Measurements from ENCODE around the gene ABHD16B.

ABHD16B gene

DNA sequence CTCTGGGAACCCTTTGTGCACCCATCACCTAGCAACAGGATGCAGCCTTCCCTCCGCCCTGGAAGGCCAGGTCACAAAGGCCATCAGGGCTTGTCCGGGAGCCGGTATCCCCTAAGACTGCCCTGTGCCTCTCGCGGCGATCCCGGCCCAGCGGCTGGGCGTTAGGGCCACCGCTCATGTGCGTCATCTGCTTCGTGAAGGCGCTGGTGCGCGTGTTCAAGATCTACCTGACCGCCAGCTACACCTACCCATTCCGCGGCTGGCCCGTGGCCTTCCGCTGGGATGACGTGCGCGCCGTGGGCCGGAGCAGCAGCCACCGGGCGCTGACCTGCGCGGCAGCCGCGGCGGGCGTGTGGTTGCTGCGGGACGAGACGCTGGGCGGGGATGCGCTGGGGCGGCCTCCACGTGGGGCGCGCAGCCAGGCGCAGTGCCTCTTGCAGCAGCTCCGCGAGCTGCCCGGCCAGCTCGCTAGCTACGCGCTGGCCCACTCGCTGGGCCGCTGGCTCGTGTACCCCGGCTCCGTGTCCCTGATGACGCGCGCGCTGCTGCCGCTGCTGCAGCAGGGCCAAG lies at the start of gene ABHD16B:
ABHD16B (plus strand) TSS at position 134 of the 570 bp plus-strand sequence; CDS start at position 177, 43 bp downstream.
- DNase-seq: no peak

DNA sequence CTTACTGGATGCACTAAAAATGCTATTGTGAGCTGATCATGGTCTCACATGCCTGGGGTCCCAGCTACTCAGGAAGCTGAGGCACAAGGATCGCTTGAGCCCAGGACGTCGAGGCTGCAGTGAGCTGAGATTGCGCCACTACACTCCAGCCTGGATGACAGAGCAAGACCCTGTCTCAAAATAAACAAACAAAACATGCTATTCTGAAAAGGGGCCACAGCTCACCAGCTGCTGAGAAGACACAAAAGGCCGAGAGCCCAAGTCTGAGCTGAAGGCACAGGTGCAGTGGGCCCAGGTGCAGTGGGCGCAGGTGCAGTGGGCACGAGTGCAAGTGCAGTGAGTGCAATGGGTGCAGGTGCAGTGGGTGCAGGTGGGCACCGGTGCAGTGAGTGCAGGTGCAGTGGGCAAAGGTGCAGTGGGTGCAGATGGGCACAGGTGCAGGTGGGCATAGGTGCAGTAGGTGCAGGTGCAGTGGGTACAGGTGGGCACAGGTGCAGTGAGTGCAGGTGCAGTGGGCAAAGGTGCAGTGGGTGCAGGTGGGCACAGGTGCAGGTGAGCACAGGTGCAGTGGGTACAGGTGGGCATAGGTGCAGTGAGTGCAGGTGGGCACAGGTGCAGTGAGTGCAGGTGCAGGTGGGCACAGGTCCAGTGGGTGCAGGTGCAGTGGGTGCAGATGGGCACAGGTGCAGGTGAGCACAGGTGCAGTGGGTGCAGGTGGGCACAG lies 46.2 kb upstream of the ABHD16B start:
- DNase-seq: no peak

DNA sequence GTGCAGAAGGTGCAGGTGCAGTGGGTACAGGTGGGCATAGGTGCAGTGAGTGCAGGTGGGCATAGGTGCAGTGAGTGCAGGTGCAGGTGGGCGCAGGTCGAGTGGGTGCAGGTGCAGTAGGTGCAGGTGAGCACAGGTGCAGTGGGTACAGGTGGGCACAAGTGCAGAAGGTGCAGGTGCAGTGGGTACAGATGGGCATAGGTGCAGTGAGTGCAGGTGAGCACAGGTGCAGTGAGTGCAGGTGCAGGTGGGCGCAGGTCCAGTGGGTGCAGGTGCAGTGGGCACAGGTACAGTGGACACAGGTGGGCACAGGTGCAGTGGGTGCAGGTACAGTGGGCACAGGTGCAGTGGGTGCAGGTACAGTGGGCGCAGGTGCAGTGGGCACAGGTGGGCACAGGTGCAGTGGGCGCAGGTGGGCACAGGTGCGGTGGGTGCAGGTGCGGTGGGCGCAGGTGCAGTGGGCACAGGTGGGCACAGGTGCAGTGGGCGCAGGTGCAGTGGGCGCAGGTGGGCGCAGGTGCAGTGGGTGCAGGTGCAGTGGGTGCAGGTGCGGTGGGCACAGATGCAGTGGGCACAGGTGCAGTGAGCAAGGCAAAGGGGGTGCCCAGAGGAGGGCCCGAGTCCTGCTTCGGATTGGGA lies 45.6 kb upstream of the ABHD16B start:
- no peak for DNase-seq

DNA sequence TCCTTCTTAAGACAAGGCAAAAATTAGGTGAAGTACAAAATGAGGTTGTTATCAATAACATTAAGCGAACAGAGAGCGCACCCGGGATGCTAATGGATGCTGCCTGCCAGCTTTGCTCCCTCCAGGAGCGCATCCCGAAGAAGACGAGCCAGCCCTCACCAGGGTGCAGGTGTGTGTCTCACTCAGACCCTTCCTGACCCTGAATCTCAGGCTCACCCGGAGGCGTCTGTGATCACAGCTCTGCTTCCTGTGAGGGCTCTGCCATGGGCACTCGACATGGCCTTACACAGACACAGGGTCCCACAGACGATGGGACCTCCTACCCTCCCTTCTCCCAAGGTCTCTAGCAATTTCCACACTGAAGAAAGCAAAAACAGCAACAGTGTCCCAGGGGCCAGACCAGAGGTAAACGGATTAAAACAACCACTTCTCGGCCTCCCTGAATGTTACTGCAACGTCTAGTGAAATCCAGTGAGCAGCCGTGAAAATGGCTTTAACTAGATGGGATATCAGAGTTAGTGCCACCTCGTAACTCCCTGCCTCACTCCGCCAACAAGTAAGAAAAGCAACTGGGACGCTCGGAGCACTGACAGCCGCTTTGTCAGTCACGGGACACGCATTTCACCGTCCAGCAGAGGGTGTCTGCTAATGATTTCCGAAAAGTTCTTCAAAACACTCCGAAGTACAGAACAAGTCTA lies 41.9 kb upstream of the ABHD16B start:
- no peak for DNase-seq

DNA sequence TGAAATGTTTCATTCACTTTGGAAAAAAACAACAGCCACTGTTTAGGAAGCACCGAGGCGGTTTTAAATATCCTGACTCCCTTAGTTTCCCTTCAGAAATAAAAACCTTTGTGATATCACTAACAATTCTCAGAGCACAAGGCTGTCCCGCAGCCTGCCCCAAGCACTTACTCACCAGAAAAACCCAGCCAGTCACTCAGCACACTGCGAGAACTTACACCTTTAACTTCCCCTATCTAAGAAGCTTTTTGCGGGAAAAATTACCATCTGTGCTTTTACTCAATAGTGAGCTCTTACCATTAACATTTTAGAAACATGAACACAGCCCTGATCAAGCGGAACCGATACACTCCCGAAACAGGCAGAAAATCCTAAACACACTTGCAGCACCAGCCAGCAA lies 39.5 kb upstream of the ABHD16B start:
- no peak for DNase-seq

DNA sequence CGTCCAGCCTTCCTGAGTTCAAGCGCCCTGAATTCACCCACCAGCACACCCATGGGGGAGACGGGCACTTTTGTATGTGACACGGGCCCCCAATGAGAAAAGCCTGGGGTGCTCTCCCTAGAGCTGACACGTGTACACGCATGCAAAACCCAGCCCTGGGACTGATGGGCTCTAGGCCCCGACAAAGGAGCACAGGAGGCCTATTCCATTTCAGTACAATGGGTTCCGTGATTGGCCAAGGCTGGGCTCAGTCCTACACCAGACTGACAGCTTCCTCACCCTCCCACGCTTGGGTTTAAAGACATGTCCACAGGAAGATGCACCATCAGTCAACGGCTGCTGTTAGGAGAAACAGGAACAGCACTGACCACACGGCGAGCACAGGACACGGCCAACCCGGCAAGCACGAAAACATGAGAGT lies 39.0 kb upstream of the ABHD16B start:
- DNase-seq: no peak

DNA sequence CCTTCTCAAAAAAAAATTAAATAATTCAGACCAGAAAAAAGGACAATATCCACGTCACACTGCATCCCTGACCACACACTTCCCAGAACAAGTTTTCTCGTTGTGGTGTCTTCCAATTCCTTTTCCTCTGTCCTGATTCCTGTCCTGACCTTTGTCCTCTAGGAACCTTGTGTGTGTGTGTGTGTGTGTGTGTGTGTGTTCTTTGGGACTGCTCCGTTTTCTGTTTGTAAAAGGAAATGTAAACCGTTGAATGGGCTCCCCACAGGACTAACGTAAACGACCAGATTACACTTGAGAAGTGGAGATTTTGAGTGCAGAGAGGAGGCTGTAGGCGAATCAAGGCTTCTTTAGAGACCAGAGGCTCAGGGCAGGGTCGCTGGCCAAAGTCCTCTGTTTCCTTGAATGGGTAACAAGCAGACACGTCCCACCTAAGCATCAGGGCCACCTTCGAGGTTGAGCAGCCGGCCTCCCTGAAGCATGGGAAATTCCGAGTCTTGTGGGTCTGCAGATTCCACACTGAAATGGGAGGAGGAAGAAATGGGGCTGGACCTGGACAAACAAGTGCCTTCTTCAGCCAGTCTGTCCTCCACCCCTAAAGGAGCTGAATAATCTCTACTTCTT lies 37.5 kb upstream of the ABHD16B start:
- no peak for DNase-seq

DNA sequence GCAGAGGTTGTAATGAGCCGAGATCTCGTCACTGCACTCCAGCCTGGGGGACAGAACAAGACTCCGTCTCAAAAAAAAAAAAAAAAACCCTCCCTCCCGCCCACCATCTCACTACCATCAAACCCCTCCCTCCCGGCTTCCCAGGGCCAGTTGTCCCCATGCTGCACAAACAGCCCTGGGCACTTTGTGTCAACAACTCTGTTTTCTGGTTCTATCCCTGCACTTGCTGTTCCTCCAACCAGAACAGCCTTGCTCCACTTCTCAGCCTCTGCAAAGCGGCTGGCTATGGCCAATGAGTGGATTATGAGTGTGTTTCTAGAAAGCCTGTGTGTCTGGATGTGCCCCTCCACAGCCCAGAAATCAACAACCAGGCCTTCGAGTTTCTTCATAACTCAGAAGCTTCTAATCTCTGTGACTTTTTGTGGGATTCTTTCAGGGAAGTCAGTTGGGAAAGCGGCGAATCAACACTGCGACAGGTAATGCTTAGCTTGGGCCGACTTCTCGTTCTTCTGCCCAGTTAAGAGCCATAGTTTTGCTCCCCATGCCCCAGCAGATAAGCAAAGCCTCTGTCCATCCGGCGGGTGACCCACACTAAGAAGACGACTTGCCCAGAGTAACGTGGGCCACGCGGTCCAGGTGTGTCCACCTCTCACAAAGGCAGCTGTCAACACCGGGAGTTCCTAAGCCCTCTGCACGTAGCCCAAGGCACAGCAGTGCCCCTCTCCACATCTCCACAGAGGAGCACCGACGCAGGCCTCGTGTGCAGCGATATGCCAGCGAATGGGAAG lies 35.8 kb upstream of the ABHD16B start:
- DNase-seq: no peak

DNA sequence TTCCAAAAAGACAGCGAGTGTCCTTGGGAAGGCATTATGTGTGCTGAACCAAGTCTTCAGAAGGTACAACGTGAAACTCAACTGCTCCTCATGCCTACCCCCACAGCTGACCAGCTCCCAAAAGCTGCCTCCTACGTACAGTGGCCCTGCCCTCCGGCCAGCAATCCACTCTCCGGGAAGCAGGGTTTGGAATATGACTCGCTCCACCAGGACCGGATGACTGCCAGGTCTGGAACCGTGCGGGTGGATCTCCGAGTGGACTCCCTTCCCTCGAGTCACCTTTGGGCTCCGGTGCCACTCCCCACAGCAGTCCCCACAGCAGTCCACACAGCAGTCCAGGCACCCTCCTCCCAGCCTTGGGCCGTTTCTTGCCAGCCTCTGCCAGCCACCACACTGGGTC lies 34.5 kb upstream of the ABHD16B start:
- no peak for DNase-seq

DNA sequence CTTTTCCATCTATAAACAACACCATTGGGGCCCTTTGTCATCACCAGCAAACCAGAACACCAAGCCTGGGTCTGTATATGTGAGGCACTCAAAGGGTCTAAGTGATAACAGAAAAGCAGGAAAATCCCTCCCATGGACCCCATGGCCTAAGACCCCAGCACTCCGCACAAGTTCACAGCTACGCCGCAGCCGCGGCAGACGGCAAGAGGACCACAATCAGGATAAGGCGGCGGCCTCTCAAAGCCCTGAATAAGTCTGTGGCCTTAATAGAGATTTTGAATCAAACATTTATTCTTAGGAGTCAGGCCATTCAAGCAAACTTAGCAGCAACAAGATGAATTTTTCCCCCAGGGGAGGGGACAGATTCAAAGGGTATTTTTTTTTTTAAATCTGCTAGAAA lies 33.2 kb upstream of the ABHD16B start:
- no peak for DNase-seq

DNA sequence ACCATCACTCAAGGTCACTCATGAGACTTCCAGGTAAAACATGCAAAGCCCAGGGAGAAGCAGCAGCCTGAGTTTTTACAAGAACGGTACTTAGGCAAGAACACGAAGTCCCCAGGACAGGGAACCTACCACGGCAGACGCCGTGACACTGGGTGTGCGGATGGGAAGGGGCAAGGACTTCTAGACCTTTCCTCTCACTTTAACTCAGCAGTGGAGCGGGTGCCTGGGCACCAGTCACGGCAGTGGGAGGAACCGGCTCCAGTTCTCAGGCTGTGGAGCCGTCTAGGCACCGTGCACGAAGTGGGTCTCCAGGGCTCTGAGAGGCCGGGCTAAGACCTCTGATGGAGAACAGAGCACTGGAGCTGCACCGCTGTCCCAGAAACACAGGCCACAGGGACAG lies 32.8 kb upstream of the ABHD16B start:
- DNase-seq: no peak

DNA sequence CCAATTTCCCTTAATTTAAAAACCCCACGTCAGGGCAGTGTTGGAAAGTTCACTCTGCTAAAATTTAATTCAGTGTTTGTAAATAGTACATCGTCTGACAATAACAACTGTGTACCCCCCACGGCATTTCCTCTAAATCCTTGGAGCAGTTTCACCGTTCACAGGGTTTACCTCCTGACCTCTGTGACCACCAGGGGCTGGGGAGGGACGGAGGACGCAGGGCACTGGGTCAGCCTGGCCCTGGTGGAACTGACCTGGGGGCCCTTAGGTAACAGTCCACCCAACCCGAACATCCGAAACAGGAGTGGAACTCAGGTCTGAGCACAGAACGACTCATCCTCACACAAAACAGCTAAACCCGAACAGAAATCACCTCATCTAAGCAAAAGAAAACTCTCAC lies 32.3 kb upstream of the ABHD16B start:
- no peak for DNase-seq

DNA sequence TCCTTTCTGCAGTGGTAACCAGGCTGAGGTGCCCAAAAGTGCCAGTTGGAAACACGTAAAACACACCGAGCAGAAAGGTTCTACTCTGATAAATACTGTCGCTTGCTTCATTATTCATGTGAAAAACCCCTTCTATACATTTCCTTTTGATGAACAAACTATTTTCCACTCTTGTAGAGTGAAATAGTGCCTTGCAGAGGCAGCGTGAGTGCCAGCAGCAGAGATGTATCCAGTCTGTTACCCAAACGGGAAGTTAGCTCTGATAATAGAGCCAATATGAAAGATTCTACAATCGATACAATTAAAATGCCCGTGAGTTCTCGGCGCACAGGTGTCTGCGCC lies 31.7 kb upstream of the ABHD16B start:
- DNase-seq: no peak

DNA sequence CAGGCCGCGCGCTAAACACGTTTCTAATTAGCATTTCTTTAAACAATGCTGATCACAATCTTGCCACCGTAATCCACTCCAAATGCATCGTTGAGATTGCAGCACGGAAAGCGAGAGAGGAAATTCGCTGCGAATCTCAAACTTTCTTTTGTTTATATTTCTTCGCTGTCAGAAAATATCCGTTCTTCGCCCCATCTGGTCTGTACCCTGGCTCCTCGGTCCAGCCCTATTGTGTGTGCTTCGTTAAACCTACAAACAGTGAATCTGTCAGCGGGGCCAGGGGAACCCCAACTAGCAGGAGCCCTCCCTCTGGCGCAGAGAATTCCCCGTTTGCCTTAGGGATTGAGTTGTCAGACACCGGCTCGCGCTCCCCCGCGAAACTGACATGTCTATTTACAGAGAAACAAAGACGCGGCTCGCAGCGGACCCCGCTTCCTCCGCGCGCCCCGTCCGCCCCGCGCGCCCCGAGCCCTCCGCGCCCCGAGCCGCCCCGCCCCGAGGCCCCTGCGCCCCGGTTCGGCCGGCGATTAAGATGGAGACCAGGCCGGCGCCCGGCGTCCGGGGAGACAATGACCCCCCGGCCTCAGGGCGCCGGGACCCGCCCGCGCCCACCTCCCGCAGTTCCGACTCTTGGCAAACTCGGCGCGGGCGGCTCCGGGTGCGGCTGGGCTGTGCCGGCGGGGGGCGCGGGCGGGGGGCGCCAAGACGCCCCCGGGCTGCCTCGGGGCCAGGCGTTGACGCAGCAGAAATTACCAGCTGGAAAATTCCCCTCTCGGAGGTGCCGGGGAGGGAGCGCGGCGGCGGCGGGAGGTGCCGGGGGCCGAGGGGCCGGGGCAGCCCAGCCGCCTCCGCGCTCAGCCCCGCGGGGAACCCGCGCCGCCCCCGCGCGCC lies 31.1 kb upstream of the ABHD16B start:
- DNase-seq: no peak

DNA sequence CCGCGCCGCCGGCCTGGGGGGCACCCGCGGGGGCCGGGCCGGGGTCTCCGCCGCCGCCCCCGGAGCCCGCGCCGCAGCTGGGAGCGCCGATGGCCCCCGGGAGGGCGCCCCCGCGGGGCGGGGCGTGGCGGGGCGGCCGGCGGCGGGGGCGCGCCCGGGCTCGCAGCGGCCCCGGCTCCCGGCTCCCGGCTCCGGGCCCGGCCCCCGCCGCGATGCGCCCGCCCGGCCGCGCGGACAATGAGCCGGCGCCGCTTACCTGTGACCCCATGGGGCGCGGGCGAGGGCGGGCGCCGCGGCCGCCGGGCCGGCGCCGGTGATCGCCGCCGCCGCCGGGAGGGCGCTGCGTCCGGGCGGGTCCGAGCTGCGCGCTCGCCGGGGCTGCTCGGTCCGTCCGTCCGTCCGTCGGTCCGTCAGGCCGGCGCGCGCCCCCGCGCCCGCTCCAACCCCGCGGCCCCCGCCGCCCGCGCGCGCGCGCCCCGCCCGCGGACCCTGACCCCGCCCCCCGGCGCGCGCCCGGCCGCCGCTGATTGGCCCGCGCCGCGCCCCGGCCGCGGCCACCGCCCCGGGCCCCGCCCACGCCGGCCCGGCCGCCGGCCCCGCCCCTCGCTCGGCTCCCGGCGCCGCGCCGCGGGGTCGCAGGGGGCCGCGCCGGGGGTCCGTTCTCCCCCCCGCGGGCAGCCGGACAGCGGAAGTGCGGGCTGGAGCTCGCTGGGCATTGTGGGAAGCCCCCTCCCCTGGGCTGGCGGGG lies 30.3 kb upstream of the ABHD16B start, which contains the start of gene ZBTB46:
ZBTB46 (minus strand) TSS at position 424 of the 748 bp plus-strand sequence. CDS start 40,507 bp downstream, outside the sequence.
- peak; percentile 63 for DNase-seq

DNA sequence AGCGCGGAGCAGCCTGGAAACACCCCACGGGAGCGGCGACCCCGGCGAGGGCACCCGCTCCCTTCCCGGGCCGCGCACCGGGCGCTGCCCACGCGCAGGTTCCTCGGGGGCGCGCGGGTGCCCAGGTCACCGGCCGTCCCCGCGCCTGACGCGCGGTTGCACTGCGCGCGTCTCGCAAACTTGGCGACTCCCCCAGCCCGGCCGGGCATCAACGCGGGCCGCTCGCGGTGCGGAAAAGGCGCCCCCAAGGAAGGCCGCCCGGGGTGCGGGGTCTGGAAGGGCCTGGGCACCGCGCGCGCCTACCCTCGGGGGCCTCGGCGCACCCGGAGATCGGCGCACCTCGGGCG lies 29.7 kb upstream of the ABHD16B start:
- no peak for DNase-seq

DNA sequence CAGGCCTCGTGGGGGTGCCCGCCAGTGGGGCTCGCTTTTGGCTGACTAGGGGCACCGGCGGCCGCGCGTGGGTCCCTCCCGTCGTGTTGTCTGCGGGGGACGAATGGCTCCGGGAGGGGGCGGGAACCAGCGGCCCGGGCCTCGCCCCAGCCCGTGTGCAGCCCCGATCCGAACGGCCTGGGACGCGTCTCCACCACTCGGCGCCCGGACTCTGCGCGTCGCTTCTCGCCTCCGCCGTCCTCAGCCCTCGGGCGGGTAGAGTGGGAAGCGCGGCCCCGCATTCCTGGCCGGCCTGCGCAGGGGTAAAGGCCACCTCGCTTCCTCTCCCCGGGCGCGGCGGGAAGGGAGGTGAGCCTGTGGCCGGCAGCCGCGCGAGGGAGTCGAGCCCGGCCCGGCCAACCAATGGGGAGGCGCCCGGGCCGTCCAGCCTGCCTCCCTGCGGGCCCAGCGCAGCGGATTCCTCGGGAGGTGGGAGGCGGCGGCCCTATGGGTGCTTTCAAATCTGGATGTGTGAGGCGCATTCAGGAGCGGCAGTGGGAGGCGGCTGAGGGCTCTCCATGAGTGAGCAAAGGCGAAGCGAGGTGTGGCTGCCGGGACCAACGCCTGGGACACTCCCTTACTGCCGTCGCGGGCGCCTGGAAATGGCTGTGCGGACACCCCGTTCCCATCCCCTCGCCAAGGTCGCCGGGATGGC lies 29.2 kb upstream of the ABHD16B start:
- no peak for DNase-seq

DNA sequence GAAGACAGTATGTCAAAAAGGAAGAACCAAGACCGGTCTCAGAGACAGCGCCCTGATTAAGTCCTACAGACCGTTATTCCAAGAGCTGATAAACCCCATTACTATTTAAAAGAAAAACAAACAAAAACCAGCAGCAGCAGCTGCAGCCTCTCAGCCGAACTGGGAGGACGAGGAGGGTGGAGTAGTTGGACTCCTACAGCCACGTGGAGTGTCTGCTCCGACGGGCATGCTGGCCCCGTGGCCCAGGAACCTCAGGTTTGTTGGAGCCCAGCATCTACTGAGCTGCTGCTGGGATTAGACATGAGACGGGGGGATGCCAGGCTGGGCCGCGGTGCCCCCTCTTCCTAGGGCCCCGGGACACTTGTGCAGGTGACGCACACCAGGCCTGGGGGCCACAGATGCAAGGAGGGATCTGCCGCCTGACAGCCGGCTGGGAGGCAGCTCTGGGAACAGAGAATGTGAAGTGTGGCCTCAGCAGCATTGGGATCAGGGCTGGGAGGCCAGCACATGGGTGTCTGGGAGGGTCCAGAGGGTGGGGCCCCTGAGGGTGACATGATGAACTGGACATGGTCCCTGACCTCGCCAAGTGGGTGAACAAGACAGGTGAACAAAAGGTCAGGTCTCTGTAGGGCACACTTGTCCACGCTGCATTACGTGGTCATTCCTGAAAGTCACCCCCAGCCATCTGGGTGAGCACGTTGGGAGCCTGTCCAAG lies 27.4 kb upstream of the ABHD16B start:
- no peak for DNase-seq

DNA sequence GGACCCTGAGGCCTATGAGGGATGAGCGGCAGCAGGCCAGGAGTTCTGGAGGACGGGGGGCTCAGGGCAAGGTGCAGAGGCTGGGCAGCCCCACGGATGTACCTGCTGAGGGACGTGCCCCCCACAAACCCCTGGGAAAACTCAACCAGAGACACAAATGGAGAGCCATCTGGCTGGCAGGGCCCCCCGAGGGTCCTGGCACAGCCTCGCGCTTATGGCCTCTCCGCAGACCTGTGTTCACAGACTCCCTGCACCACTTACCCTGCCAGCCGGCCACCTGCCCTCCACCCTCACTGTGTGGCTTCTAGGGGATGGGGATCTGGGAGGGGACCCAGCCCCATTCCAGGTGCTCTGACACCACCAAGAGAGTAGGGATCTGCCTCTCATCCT lies 26.8 kb upstream of the ABHD16B start:
- DNase-seq: no peak
